HG03469 (cell line): ENCODE results near the gene ST6GALNAC6.
"Not testable (repeated sequence)": the region's sequence is repeated elsewhere in the genome, so short reads cannot be mapped to it uniquely, and the experiment has no call there.

Experiments used
- ATAC-seq: cut with Tn5 transposase; IDR thresholded peaks from one replicate; pipeline ENCODE4 v1.9.1; 2021; ENCODE audit warnings: mild to moderate bottlenecking, moderate library complexity, moderate number of reproducible peaks; ENCODE audit not compliant: unreplicated experiment

Gene ST6GALNAC6

GRCh38 chr9:127875306-127875966 is 24.0 kb downstream of the ST6GALNAC6 start:
- ATAC-seq = no peak

GRCh38 chr9:127874301-127875221 is 24.8 kb downstream of the ST6GALNAC6 start:
- ATAC-seq = no peak

- ATAC-seq = no peak
Measured at GRCh38 chr9:127873886-127874285, 25.5 kb downstream of the ST6GALNAC6 start.

GRCh38 chr9:127873223-127873691 is 26.1 kb downstream of the ST6GALNAC6 start:
- no peak for ATAC-seq

GRCh38 chr9:127872369-127873222 is 26.8 kb downstream of the ST6GALNAC6 start:
- no peak for ATAC-seq

- ATAC-seq = no peak
Measured at GRCh38 chr9:127871531-127871930, 27.9 kb downstream of the ST6GALNAC6 start.

GRCh38 chr9:127870887-127871286 is 28.5 kb downstream of the ST6GALNAC6 start:
- ATAC-seq = no peak

GRCh38 chr9:127870153-127870491 is 29.3 kb downstream of the ST6GALNAC6 start:
- ATAC-seq = not testable (repeated sequence)

- no peak for ATAC-seq
Measured at GRCh38 chr9:127869310-127870152, 29.9 kb downstream of the ST6GALNAC6 start.

- ATAC-seq = no peak
Measured at GRCh38 chr9:127868278-127868902, 31.0 kb downstream of the ST6GALNAC6 start.

GRCh38 chr9:127867356-127868277 is 31.8 kb downstream of the ST6GALNAC6 start:
- ATAC-seq = no peak

- ATAC-seq = no peak
Measured at GRCh38 chr9:127866535-127866934, 32.9 kb downstream of the ST6GALNAC6 start.

- no peak for ATAC-seq
Measured at GRCh38 chr9:127865645-127866464, 33.5 kb downstream of the ST6GALNAC6 start.

- ATAC-seq = no peak
Measured at GRCh38 chr9:127863191-127863621, 36.2 kb downstream of the ST6GALNAC6 start.

GRCh38 chr9:127862075-127863011 is 37.1 kb downstream of the ST6GALNAC6 start:
- no peak for ATAC-seq

GRCh38 chr9:127860779-127861178 is 38.6 kb downstream of the ST6GALNAC6 start:
- ATAC-seq = no peak

- no peak for ATAC-seq
Measured at GRCh38 chr9:127860260-127860659, 39.1 kb downstream of the ST6GALNAC6 start.
